SH-SY5Y (cell line): ENCODE measurements around the gene UBE2J1.

ENCODE experiments used
- GATA2 ChIP-seq: IDR thresholded peaks from 2 replicates; pipeline ENCODE4 v1.6.1; 2011; ENCODE audit warnings: mild to moderate bottlenecking, low read depth, low read length
- GATA3 ChIP-seq: IDR thresholded peaks from 2 replicates; pipeline ENCODE4 v1.6.1; 2011; ENCODE audit warnings: low read depth, mild to moderate bottlenecking, low read length, moderate library complexity

- TF ChIP-seq GATA2 (no peak), GATA3 (no peak)
Measured at GRCh38 chr6:89315249-89315885, 37.2 kb downstream of the UBE2J1 start, which contains the start of gene GABRR2.
